Osteoblast (primary cell): ENCODE results near the gene SMIM7. TPM values are rescaled to one million over a fixed set of nuclear protein-coding genes. Genes with fewer than 3 reads are reported as not detected.

ENCODE experiments used
- DNase-seq: peaks from one replicate; pipeline ENCODE4 v3.0.0; 2011; ENCODE audit warnings: low spot score, mixed read lengths; ENCODE audit not compliant: insufficient read length; ENCODE audit errors: missing footprints
- H2AFZ ChIP-seq: 2 replicates; pipeline ENCODE4 v1.6.0; 2011; ENCODE audit warnings: mild to moderate bottlenecking, low read length
- H3K27ac ChIP-seq: 2 replicates; pipeline ENCODE4 v1.5.1; 2011; ENCODE audit warnings: mild to moderate bottlenecking, low read depth, low read length, moderate library complexity
- H3K27me3 ChIP-seq: 2 replicates; pipeline ENCODE4 v1.6.0; 2012; ENCODE audit warnings: mild to moderate bottlenecking, control low read depth, inconsistent platforms, low read length, moderate library complexity; ENCODE audit not compliant: insufficient read depth
- H3K36me3 ChIP-seq: 2 replicates; pipeline ENCODE4 v1.5.1; 2011; ENCODE audit warnings: mild to moderate bottlenecking, low read length, control low read depth, moderate library complexity; ENCODE audit not compliant: insufficient read depth
- H3K4me1 ChIP-seq: 2 replicates; pipeline ENCODE4 v1.5.1; 2011; ENCODE audit warnings: mild to moderate bottlenecking, low read length, control low read depth, moderate library complexity; ENCODE audit not compliant: insufficient read depth
- H3K4me2 ChIP-seq: 2 replicates; pipeline ENCODE4 v1.6.0; 2011; ENCODE audit warnings: mild to moderate bottlenecking, low read length; ENCODE audit not compliant: insufficient read depth
- H3K4me3 ChIP-seq: fragments of 200-600 bp; sonication (generic); 3 replicates; pipeline ENCODE4 v1.5.1; 2012; ENCODE audit warnings: mild to moderate bottlenecking, low read length, inconsistent platforms; ENCODE audit not compliant: insufficient read depth
- H3K79me2 ChIP-seq: 2 replicates; pipeline ENCODE4 v1.6.0; 2012; ENCODE audit warnings: mild to moderate bottlenecking, low read length, control low read depth, inconsistent platforms; ENCODE audit not compliant: insufficient read depth
- H3K9me3 ChIP-seq: 2 replicates; pipeline ENCODE4 v1.5.1; 2011; ENCODE audit warnings: low read depth, low read length, control low read depth
- H4K20me1 ChIP-seq: 2 replicates; pipeline ENCODE4 v1.6.0; 2012; ENCODE audit warnings: mild to moderate bottlenecking, low read length, control low read depth; ENCODE audit not compliant: insufficient read depth
- CTCF ChIP-seq: IDR thresholded peaks from 2 replicates; pipeline ENCODE4 v1.5.1; 2011; ENCODE audit warnings: mild to moderate bottlenecking, low read depth, low read length, moderate library complexity; ENCODE audit errors: extremely low read depth
- total RNA-seq: library from RNA; depleted of rRNA; stranded (reverse); fragments of >200 nt; gene quantifications from 2 replicates; pipeline ENCODE4 v1.2.3, GENCODE V29; 2012

The SMIM7 gene
- total RNA-seq, 1 donor: 60.1 TPM

GRCh38 chr19:16620584-16620983, 39.4 kb downstream of the SMIM7 start:
- H3K4me2 ChIP-seq: no peak overlapping the region
- H3K79me2 ChIP-seq: peaks cover 100% of the 10 kb centered on the region
- H3K27ac ChIP-seq: no peak overlapping the region
- H3K4me3 ChIP-seq: no peak overlapping the region
- no peak for TF ChIP-seq CTCF
- no peak overlapping the region for H2AFZ ChIP-seq
- no peaks in the 10 kb centered on the region for H3K27me3 ChIP-seq
- DNase-seq: no peak
- H4K20me1 ChIP-seq: peaks cover 100% of the 10 kb centered on the region
- peaks cover 8% of the 10 kb centered on the region for H3K4me1 ChIP-seq
- H3K36me3 ChIP-seq: peaks cover 27% of the 10 kb centered on the region
- H3K9me3 ChIP-seq: no peaks in the 10 kb centered on the region

GRCh38 chr19:16620018-16620417, 39.9 kb downstream of the SMIM7 start:
- no peak overlapping the region for H3K4me3 ChIP-seq
- no peak for DNase-seq
- TF ChIP-seq CTCF: no peak
- H3K36me3 ChIP-seq: peaks cover 22% of the 10 kb centered on the region
- no peaks in the 10 kb centered on the region for H3K27me3 ChIP-seq
- H3K27ac ChIP-seq: no peak overlapping the region
- peaks cover 98% of the 10 kb centered on the region for H4K20me1 ChIP-seq
- no peaks in the 10 kb centered on the region for H3K9me3 ChIP-seq
- H3K4me2 ChIP-seq: no peak overlapping the region
- no peak overlapping the region for H2AFZ ChIP-seq
- H3K79me2 ChIP-seq: peaks cover 100% of the 10 kb centered on the region
- peaks cover 8% of the 10 kb centered on the region for H3K4me1 ChIP-seq

GRCh38 chr19:16619457-16619856, 40.5 kb downstream of the SMIM7 start:
- Histone ChIP-seq H3K27me3 (no peaks in the 10 kb centered on the region), H2AFZ (no peak overlapping the region), H3K27ac (no peak overlapping the region), H3K4me3 (no peak overlapping the region), H3K36me3 (peaks cover 16% of the 10 kb centered on the region), H4K20me1 (peaks cover 98% of the 10 kb centered on the region), H3K4me2 (no peak overlapping the region), H3K9me3 (no peaks in the 10 kb centered on the region), H3K79me2 (peaks cover 100% of the 10 kb centered on the region), H3K4me1 (peaks cover 8% of the 10 kb centered on the region)
- no peak for TF ChIP-seq CTCF
- DNase-seq: peak; percentile 80

GRCh38 chr19:16618248-16618647, 41.7 kb downstream of the SMIM7 start:
- Histone ChIP-seq H3K27ac (no peak overlapping the region), H3K4me1 (peaks cover 8% of the 10 kb centered on the region), H3K4me2 (no peak overlapping the region), H3K79me2 (peaks cover 100% of the 10 kb centered on the region), H3K36me3 (peaks cover 6% of the 10 kb centered on the region), H3K4me3 (no peak overlapping the region), H4K20me1 (peaks cover 96% of the 10 kb centered on the region), H3K9me3 (no peaks in the 10 kb centered on the region), H2AFZ (no peak overlapping the region), H3K27me3 (no peaks in the 10 kb centered on the region)
- no peak for TF ChIP-seq CTCF
- DNase-seq: peak; percentile 35
